K562 (cell line): ENCODE data around the gene TTC23L. TPM values are rescaled to one million over a fixed set of nuclear protein-coding genes. Genes with fewer than 3 reads are reported as not detected.

Experiments used
- ADNP ChIP-seq: fragments of 200-800 bp; sonication (Bioruptor generic); IDR thresholded peaks from 2 replicates; pipeline ENCODE4 v1.6.1; 2016; ENCODE audit warnings: missing genetic modification characterization, missing compliant biosample characterization
- E2F1 ChIP-seq: sonication (generic); formaldehyde crosslinking; IDR thresholded peaks from 2 replicates; pipeline ENCODE4 v1.8.1; 2023; ENCODE audit warnings: mild to moderate bottlenecking, missing genetic modification reagents, moderate library complexity
- FOXA1 ChIP-seq: fragments of 450-650 bp; IDR thresholded peaks from 2 replicates; pipeline ENCODE4 v1.6.1; 2016; ENCODE audit warnings: mild to moderate bottlenecking, borderline replicate concordance
- HDAC2 ChIP-seq: fragments of 450-650 bp; IDR thresholded peaks from 2 replicates; pipeline ENCODE4 v1.6.1; 2016; ENCODE audit warnings: mild to moderate bottlenecking
- KDM1A ChIP-seq, 2 experiments: fragments of 450-650 bp; IDR thresholded peaks; 2 replicates each; pipeline ENCODE4 v1.6.1; 2016; ENCODE audit warnings: mild to moderate bottlenecking in 2 of 2
- MAZ ChIP-seq, 2 experiments: fragments of 450-650 bp in 1 of 2; sonication (generic) in 1 of 2; formaldehyde crosslinking; IDR thresholded peaks in 1 of 2; conservative IDR thresholded peaks in 1 of 2; 2 replicates each; pipeline versions ENCODE4 v1.4.0 to v1.5.0; 2020; ENCODE audit warnings: mild to moderate bottlenecking in 1 of 2, missing genetic modification reagents in 1 of 2
- PCBP2 ChIP-seq: fragments of 200-400 bp; formaldehyde crosslinking; IDR thresholded peaks from 2 replicates; pipeline ENCODE4 v1.6.1; 2018; ENCODE audit warnings: low read length, low read depth, mild to moderate bottlenecking, moderate library complexity; ENCODE audit not compliant: poor library complexity, severe bottlenecking
- POLR2A ChIP-seq: fragments of 450-650 bp; conservative IDR thresholded peaks from 2 replicates; pipeline ENCODE4 v1.6.1; 2016
- TAF9B ChIP-seq: fragments of 450-650 bp; IDR thresholded peaks from 2 replicates; pipeline ENCODE4 v1.6.1; 2018; ENCODE audit warnings: mild to moderate bottlenecking; ENCODE audit not compliant: partially characterized antibody
- XRCC5 ChIP-seq: fragments of 200-400 bp; formaldehyde crosslinking; IDR thresholded peaks from 2 replicates; pipeline ENCODE4 v1.6.1; 2017; ENCODE audit warnings: low read depth, mild to moderate bottlenecking, low read length
- ZFP91 ChIP-seq: sonication (generic); formaldehyde crosslinking; IDR thresholded peaks from 2 replicates; pipeline ENCODE4 v1.8.0; 2022; ENCODE audit warnings: mild to moderate bottlenecking, missing genetic modification reagents
- ZNF23 ChIP-seq: fragments of 250-450 bp; sonication (Bioruptor Pico); IDR thresholded peaks from 2 replicates; pipeline ENCODE4 v1.4.0; 2020; ENCODE audit warnings: mild to moderate bottlenecking
- ZNF274 ChIP-seq: IDR thresholded peaks from 2 replicates; pipeline ENCODE4 v1.6.1; 2011; ENCODE audit warnings: low read depth, mild to moderate bottlenecking, low read length, moderate library complexity, borderline replicate concordance
- ZNF324 ChIP-seq: fragments of 250-450 bp; sonication (Bioruptor Pico); IDR thresholded peaks from 2 replicates; pipeline ENCODE4 v1.4.0; 2020; ENCODE audit warnings: mild to moderate bottlenecking
- ZNF395 ChIP-seq: fragments of 200-800 bp; sonication (Bioruptor generic); IDR thresholded peaks from 2 replicates; pipeline ENCODE4 v1.6.1; 2017; ENCODE audit warnings: missing genetic modification characterization, missing compliant biosample characterization
- ZNF592 ChIP-seq: fragments of 450-650 bp; IDR thresholded peaks from 2 replicates; pipeline ENCODE4 v1.6.1; 2017; ENCODE audit warnings: antibody characterized with exemption, mild to moderate bottlenecking
- ZNF655 ChIP-seq: fragments of 250-450 bp; sonication (Bioruptor Pico); IDR thresholded peaks from 2 replicates; pipeline ENCODE4 v1.5.0; 2021
- polyA plus RNA-seq, 8 experiments: library from polyadenylated mRNA; depleted of rRNA in 4 of 8; stranded (reverse) in 5 of 8; unstranded in 3 of 8; fragments of >200 nt; fragmentation: Nextera tagmentation in 2 of 8; fragmentation: Illumina TruSeq in 1 of 8; extraction: Ambion mirVana in 2 of 8; extraction: Trizol in 1 of 8; gene quantifications; 2 replicates each; pipeline versions ENCODE4 v1.2.1 to v1.2.3, GENCODE V29; 2011 to 2014; ENCODE audit warnings: inconsistent platforms in 1 of 8, missing spikeins in 1 of 8
- total RNA-seq, 7 experiments: library from RNA; depleted of rRNA in 6 of 7; stranded (reverse); fragments of >200 nt in 6 of 7; fragmentation: Illumina TruSeq in 2 of 7; extraction: Trizol in 2 of 7; gene quantifications; 2 replicates each; pipeline versions ENCODE4 v1.2.1 to v1.2.3, GENCODE V29; 2011 to 2021; ENCODE audit warnings: low replicate concordance in 1 of 7

TTC23L gene
- total and polyA plus RNA-seq, 9 of the 15 experiments (the other 6 are each of a cell fraction or from before 2014, with no cell fraction given), result 0.03 to 0.32 (median 0.14) TPM; not detected in 2

GRCh38 chr5:34929720-34930461 lies 90.9 kb downstream of the TTC23L start (continued):
- TF ChIP-seq TAF9B, result no peak
- no peak for TF ChIP-seq ZNF324 (CRISPR knock-in tag)
- peak; percentile 23; the same call in 1 of the 2 replicates for TF ChIP-seq HDAC2
- no peak for TF ChIP-seq FOXA1
- TF ChIP-seq ZNF592, result no peak
- no peak for TF ChIP-seq PCBP2
- peak; percentile 38 to 69 for TF ChIP-seq MAZ (CRISPR knock-in tag; conservative IDR thresholded peaks at IDR 0.05 in 1 of 2, IDR thresholded peaks at IDR 0.05 in 1 of 2)
- peak; percentile 69 for TF ChIP-seq POLR2A
- TF ChIP-seq ZFP91 (CRISPR knock-in tag), result no peak
- TF ChIP-seq XRCC5, result no peak
- TF ChIP-seq ZNF23 (CRISPR knock-in tag), result no peak
- no peak for TF ChIP-seq ADNP (tag)
- no peak for TF ChIP-seq ZNF395 (CRISPR knock-in tag)
- no peak for TF ChIP-seq KDM1A (IDR thresholded peaks at IDR 0.05)
- no peak; the same call in 1 of the 2 replicates for TF ChIP-seq E2F1 (CRISPR knock-in tag)
- no peak for TF ChIP-seq ZNF655 (CRISPR knock-in tag)
- TF ChIP-seq ZNF274, result no peak
